Stimulated activated CD4-positive, alpha-beta T cell treated with anti-CD3 and anti-CD28 coated beads, Interleukin-15, amount 100 ng/mL, for 24 hours (primary cell): Measurements from ENCODE around the gene ZNF580.
A peak's percentile ranks its signal among the peaks of the same experiment; 100 is the strongest.

Experiments
- DNase-seq: peaks from one replicate; pipeline ENCODE4 v3.0.0-alpha.2; 2020

ZNF580 gene

GRCh38 chr19:55679343-55680257 lies 38.8 kb downstream of the ZNF580 start:
- peak; percentile 42 for DNase-seq

- DNase-seq = no peak
Observed at GRCh38 chr19:55680339-55681130, 39.7 kb downstream of the ZNF580 start.

- DNase-seq = no peak
Observed at GRCh38 chr19:55681131-55682092, 40.6 kb downstream of the ZNF580 start.

- no peak for DNase-seq
Observed at GRCh38 chr19:55683449-55684261, 42.9 kb downstream of the ZNF580 start.

GRCh38 chr19:55684946-55685681 lies 44.3 kb downstream of the ZNF580 start:
- no peak for DNase-seq

- no peak for DNase-seq
Observed at GRCh38 chr19:55685776-55686175, 45.0 kb downstream of the ZNF580 start.

GRCh38 chr19:55686311-55687050 lies 45.7 kb downstream of the ZNF580 start:
- no peak for DNase-seq

- DNase-seq = no peak
Observed at GRCh38 chr19:55687281-55688201, 46.7 kb downstream of the ZNF580 start.

GRCh38 chr19:55688422-55689218 lies 47.8 kb downstream of the ZNF580 start:
- no peak for DNase-seq

- DNase-seq = no peak
Observed at GRCh38 chr19:55689411-55690108, 48.8 kb downstream of the ZNF580 start.

GRCh38 chr19:55690109-55690768 lies 49.4 kb downstream of the ZNF580 start:
- no peak for DNase-seq

GRCh38 chr19:55690769-55691545 lies 50.2 kb downstream of the ZNF580 start:
- no peak for DNase-seq

- DNase-seq = no peak
Observed at GRCh38 chr19:55691561-55692481, 51.0 kb downstream of the ZNF580 start.

GRCh38 chr19:55692681-55693081 lies 51.9 kb downstream of the ZNF580 start:
- DNase-seq = no peak
